ENCODE results near the gene ZNF618. TPM values are rescaled to one million over a fixed set of nuclear protein-coding genes. Genes with fewer than 3 reads are reported as not detected.

The ZNF618 gene
- total RNA-seq, 1 experiment from 2014 or later = 5.1 TPM

- DNase-seq (ENCODE audit: low read depth) = no peak
Observed at GRCh38 chr9:114097613-114098020, 221.5 kb downstream of the ZNF618 start.

GRCh38 chr9:114098021-114098935 lies 222.2 kb downstream of the ZNF618 start:
- no peak for DNase-seq (ENCODE audit: low read depth)

GRCh38 chr9:114098936-114099668 lies 223.0 kb downstream of the ZNF618 start, which contains the start of gene KIF12:
TSS of gene KIF12 (minus strand) at chr9:114099292. CDS start at chr9:114099276, 16 bp downstream.
- DNase-seq (ENCODE audit: low read depth) = no peak

- DNase-seq (ENCODE audit: low read depth) = no peak
Observed at GRCh38 chr9:114099669-114100270, 223.7 kb downstream of the ZNF618 start.

- DNase-seq (ENCODE audit: low read depth) = no peak
Observed at GRCh38 chr9:114100536-114100935, 224.4 kb downstream of the ZNF618 start.

- DNase-seq (ENCODE audit: low read depth) = no peak
Observed at GRCh38 chr9:114102484-114102883, 226.4 kb downstream of the ZNF618 start.

- no peak for DNase-seq (ENCODE audit: low read depth)
Observed at GRCh38 chr9:114105236-114105635, 229.1 kb downstream of the ZNF618 start.

Other genes with a start within 250 kb of the ZNF618 start
- not detected in 2 replicates for gene AMBP, start 202.0 kb downstream of the ZNF618 start, total RNA-seq (2014; rRNA removed)
- gene KIF12, start 223.0 kb downstream of the ZNF618 start, total RNA-seq (2014; rRNA removed) = not detected in 2 replicates

Data from LHCN-M2 (cell line).